Mesodermal cell (in vitro differentiated cells): ENCODE data around the gene ASCL3. TPM values are rescaled to one million over a fixed set of nuclear protein-coding genes. Genes with fewer than 3 reads are reported as not detected.
"Not testable (repeated sequence)": the region's sequence is repeated elsewhere in the genome, so short reads cannot be mapped to it uniquely, and the experiment has no call there.

Experiments
- H3K27ac ChIP-seq: 2 replicates; pipeline ENCODE4 v1.7.0; 2013; ENCODE audit warnings: mild to moderate bottlenecking, low read depth, low read length, moderate library complexity; ENCODE audit not compliant: severe bottlenecking
- H3K36me3 ChIP-seq: 2 replicates; pipeline ENCODE4 v1.7.1; 2013; ENCODE audit warnings: mild to moderate bottlenecking, low read length, moderate library complexity; ENCODE audit not compliant: control insufficient read depth, insufficient read depth
- H3K4me1 ChIP-seq: one replicate; pipeline ENCODE4 v1.7.1; 2013; ENCODE audit warnings: mild to moderate bottlenecking, low read length; ENCODE audit not compliant: insufficient read depth, control insufficient read depth, poor library complexity, severe bottlenecking
- H3K4me3 ChIP-seq: 2 replicates; pipeline ENCODE4 v1.7.0; 2013; ENCODE audit warnings: low read length, control low read depth, mild to moderate bottlenecking; ENCODE audit not compliant: insufficient read depth, poor library complexity, severe bottlenecking; ENCODE audit errors: extremely low read depth
- H3K9me3 ChIP-seq: 2 replicates; pipeline ENCODE4 v1.7.1; 2013; ENCODE audit warnings: mild to moderate bottlenecking, low read length, moderate library complexity; ENCODE audit not compliant: control insufficient read depth
- WGBS, 2 experiments: methylation state at CpG; one replicate each; pipeline ENCODE4 v1.1.5; 2013; ENCODE audit warnings: missing lambda C conversion rate in 2 of 2; ENCODE audit not compliant: insufficient coverage in 2 of 2; 5-methylcytosine and 5-hydroxymethylcytosine counted together
- polyA plus RNA-seq, 2 experiments: library from polyadenylated mRNA; stranded (reverse); fragments of 50-300 nt; gene quantifications; one replicate each; pipeline ENCODE4 v1.2.3, GENCODE V29; 2013

ASCL3 gene
- not detected for polyA plus RNA-seq (2013, experiment 1 of 2)
- polyA plus RNA-seq (2013, experiment 2 of 2): not detected

- Histone ChIP-seq H3K27ac (no peak within 1 kb of the TSS), H3K4me3 (no peak within 1 kb of the TSS), H3K9me3 (no peaks in the 10 kb centered on the region), H3K4me1 (peaks cover 2% of the 10 kb centered on the region), H3K36me3 (peaks cover 4% of the 10 kb centered on the region)
- WGBS, 2 experiments: 100% methylated on average over 1 of the region's 5 CpGs; no CpG with 5 or more reads in 1 of the 2 experiments
These were observed at the start of gene ASCL3 for GRCh38 chr11:8942518-8943066. Gene ASCL3, minus strand, starts transcription at chr11:8943016. Its CDS starts 4,855 bp downstream, at chr11:8938161.

GRCh38 chr11:8989453-8989852 lies 46.6 kb upstream of the ASCL3 start:
- Histone ChIP-seq H3K4me1 (peaks cover 15% of the 10 kb centered on the region), H3K36me3 (peaks cover 5% of the 10 kb centered on the region), H3K4me3 (no peak overlapping the region), H3K9me3 (no peaks in the 10 kb centered on the region), H3K27ac (no peak overlapping the region)
- WGBS, 2 experiments: 100% methylated on average over 1 of the region's 1 CpG; no CpG with 5 or more reads in 1 of the 2 experiments

- no peak overlapping the region for H3K4me3 ChIP-seq
- no peaks in the 10 kb centered on the region for H3K9me3 ChIP-seq
- H3K27ac ChIP-seq: no peak overlapping the region
- 80 to 85% methylated on average over 2 to 3 of the region's 3 CpGs for WGBS, 2 experiments
- H3K4me1 ChIP-seq: peaks cover 15% of the 10 kb centered on the region
- peaks cover 5% of the 10 kb centered on the region for H3K36me3 ChIP-seq
These were observed 45.8 kb upstream of the ASCL3 start for GRCh38 chr11:8988329-8989234.

GRCh38 chr11:8987446-8987845 lies 44.6 kb upstream of the ASCL3 start:
- Histone ChIP-seq H3K4me3 (no peak overlapping the region), H3K36me3 (peaks cover 5% of the 10 kb centered on the region), H3K4me1 (peaks cover 15% of the 10 kb centered on the region), H3K27ac (no peak overlapping the region), H3K9me3 (no peaks in the 10 kb centered on the region)
- WGBS, 2 experiments: 88 to 100% methylated on average over 1 of the region's 2 CpGs

GRCh38 chr11:8986772-8987171 lies 44.0 kb upstream of the ASCL3 start:
- H3K27ac ChIP-seq: not testable (repeated sequence)
- 82 to 92% methylated on average over 5 to 6 of the region's 6 CpGs for WGBS, 2 experiments

GRCh38 chr11:8985462-8985861 lies 42.6 kb upstream of the ASCL3 start:
- Histone ChIP-seq H3K36me3 (peaks cover 5% of the 10 kb centered on the region), H3K27ac (no peak overlapping the region), H3K4me3 (no peak overlapping the region), H3K9me3 (no peaks in the 10 kb centered on the region), H3K4me1 (peaks cover 15% of the 10 kb centered on the region)
- WGBS, 2 experiments: 90 to 94% methylated on average over 4 to 5 of the region's 5 CpGs

More at GRCh38 chr11:8986772-8987171, 44.0 kb upstream of the ASCL3 start:
- peaks cover 15% of the 10 kb centered on the region for H3K4me1 ChIP-seq
- H3K36me3 ChIP-seq, H3K9me3 ChIP-seq, H3K4me3 ChIP-seq: not testable (repeated sequence)

- Histone ChIP-seq H3K36me3 (peaks cover 5% of the 10 kb centered on the region), H3K9me3 (no peaks in the 10 kb centered on the region), H3K27ac (no peak overlapping the region), H3K4me1 (peaks cover 4% of the 10 kb centered on the region), H3K4me3 (no peak overlapping the region)
- WGBS, 2 experiments: 70 to 94% methylated on average over 2 of the region's 2 CpGs
These were observed 40.7 kb upstream of the ASCL3 start for GRCh38 chr11:8983552-8983951.

- Histone ChIP-seq H3K4me3 (no peak overlapping the region), H3K27ac (no peak overlapping the region), H3K4me1 (no peaks in the 10 kb centered on the region), H3K9me3 (no peaks in the 10 kb centered on the region), H3K36me3 (no peaks in the 10 kb centered on the region)
- no CpG with 5 or more reads among the region's 3 CpGs for WGBS, 2 experiments
These were observed 37.7 kb upstream of the ASCL3 start for GRCh38 chr11:8980485-8980884.

- not testable (repeated sequence) for H3K36me3 ChIP-seq, H3K4me1 ChIP-seq, H3K27ac ChIP-seq, H3K9me3 ChIP-seq, H3K4me3 ChIP-seq
- no CpG with 5 or more reads among the region's 7 CpGs for WGBS, 2 experiments
These were observed 36.5 kb upstream of the ASCL3 start for GRCh38 chr11:8979365-8979764.

- H3K4me3 ChIP-seq: no peak overlapping the region
- no peaks in the 10 kb centered on the region for H3K4me1 ChIP-seq
- 80 to 84% methylated on average over 2 to 3 of the region's 3 CpGs for WGBS, 2 experiments
- no peaks in the 10 kb centered on the region for H3K36me3 ChIP-seq
- H3K27ac ChIP-seq: no peak overlapping the region
- H3K9me3 ChIP-seq: no peaks in the 10 kb centered on the region
These were observed 30.3 kb upstream of the ASCL3 start for GRCh38 chr11:8973121-8973520.

- no peaks in the 10 kb centered on the region for H3K4me1 ChIP-seq
- no peaks in the 10 kb centered on the region for H3K9me3 ChIP-seq
- H3K36me3 ChIP-seq: no peaks in the 10 kb centered on the region
- H3K4me3 ChIP-seq: no peak overlapping the region
- WGBS, 2 experiments: 78 to 83% methylated on average over 1 of the region's 1 CpG
- H3K27ac ChIP-seq: no peak overlapping the region
These were observed 29.1 kb upstream of the ASCL3 start for GRCh38 chr11:8971924-8972316.
